HuH-7 (cell line): ENCODE data around the gene KRT9.
"Not testable (repeated sequence)": the region's sequence is repeated elsewhere in the genome, so short reads cannot be mapped to it uniquely, and the experiment has no call there.

Source experiments
- DNase-seq: peaks from one replicate; pipeline ENCODE4 v3.0.0; 2011; ENCODE audit warnings: low spot score

KRT9 gene

DNA sequence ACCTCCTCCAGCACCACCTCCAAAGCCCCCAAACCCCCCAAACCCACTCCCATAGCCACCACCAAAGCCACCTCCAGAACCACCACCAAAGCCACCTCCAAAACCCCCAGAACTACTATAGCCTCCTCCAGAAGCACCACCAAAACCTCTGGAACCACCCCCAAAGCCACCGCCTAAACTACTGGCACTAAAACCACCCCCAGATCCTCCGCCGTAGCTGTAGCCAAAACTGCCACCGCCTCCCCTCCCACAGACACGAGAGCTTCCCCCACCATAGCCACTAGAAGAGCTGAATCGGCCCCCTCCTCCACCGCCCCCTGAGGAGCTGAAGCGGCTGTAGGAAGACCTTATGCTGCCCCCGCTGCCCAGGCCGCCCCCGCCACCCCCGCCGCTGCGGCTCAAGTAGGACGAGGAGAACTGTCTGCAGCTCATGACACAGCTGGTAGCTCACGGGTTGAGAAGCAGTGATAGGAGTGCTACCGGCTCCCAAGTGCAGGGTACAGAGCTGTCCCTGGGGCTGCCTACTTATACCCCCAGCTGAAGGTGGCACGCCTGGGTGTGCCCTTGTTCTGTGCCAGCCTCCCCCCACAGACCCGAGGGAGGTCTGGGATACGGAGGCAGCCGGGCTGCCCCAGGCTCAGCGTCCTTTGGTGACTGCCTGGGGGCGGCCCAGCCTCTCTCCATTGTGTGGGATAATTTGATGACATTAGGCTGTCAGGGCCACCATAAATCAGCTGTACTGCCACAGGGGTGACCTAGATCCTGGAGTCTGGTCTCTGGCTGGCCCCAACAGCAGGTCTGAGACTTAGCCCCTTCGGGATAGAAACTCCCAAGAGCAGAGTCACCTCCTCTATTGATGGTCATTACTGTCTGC lies at the start of gene KRT9:
Gene KRT9, minus strand, starts transcription at position 499 of the 874 bp plus-strand sequence. Its CDS starts 67 bp downstream, at position 432.
- no peak for DNase-seq

- not testable (repeated sequence) for DNase-seq
These were observed 49.6 kb upstream of the KRT9 start for GRCh38 chr17:41621435-41621817.

- DNase-seq: no peak
These were observed 49.0 kb upstream of the KRT9 start for GRCh38 chr17:41620583-41621434.

DNA sequence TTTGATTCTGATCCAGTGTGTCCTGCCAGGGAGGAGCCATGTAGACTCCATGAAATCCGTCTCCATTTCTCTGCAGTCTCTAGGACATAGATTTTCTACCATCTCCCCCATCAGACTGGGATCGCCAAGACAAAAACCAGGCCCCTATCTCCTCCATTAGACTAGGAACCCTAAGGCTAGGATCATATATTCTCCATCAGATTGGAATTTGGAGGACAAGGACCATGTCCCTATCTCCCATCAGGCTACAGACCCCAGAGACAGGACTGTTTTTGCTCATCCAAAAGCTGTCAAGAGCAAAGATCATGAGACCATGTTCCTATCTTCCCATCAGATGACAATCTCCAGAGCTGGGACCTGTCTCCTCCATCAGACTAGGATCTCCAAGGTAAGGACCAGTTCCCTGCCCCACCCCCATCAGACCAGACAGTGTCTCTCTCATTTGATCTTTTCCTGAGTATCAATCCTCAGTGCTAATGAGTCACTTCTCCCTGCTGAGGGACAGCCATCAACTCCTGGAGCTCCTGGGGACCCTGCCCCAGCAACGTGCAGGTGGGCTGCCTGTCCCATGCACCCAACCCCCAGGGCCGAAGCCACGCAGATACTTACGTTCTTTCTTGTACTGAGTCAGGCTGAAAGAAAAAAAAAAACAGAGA lies 48.2 kb upstream of the KRT9 start:
- DNase-seq: not testable (repeated sequence)

DNA sequence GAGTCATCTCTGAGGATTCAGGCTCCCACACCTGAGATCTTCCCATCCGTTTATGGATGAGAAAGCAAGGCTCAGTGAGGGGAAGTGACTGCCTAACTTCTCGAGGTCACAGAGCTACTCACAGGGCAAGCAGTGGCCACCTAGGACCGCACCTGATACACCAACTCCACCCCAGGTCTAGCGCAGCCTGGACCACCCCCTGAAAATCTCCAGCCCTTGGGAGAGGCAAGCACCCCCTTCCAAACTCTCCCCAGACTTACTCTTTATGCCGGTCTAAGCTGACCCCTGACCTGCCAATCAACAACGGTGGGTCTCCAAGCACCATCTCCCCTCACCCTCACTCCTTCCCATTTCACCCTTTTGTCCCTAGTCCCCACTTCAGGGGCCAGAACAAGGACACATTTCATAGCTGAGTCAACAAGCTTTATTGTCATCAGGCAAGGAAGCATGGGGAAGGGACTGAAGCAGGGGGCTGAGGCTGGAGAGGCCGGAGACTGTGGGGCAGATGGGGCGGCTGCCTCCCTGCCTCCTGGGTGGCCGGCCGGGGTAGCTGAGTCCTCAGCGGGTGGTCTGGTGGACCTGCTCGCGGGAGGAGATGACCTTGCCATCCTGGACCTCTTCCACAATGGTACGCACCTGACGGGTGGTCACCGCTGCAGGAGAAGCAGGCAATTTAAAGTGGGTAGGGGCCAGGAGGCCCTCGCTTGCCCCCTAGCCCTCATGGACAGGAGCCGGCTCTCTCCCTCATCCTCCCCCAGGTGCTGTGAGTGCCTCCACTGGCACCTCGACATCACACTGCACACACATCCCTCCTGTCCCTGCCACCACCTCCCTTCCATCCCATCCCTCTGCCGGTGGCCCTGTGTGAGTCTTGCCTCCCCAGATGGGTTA lies 47.4 kb upstream of the KRT9 start:
- no peak for DNase-seq

GRCh38 chr17:41618341-41619035 lies 46.6 kb upstream of the KRT9 start:
- DNase-seq: no peak

- no peak for DNase-seq
These were observed 45.8 kb upstream of the KRT9 start for GRCh38 chr17:41617698-41618097.

GRCh38 chr17:41617136-41617535 lies 45.3 kb upstream of the KRT9 start:
- DNase-seq: no peak

DNA sequence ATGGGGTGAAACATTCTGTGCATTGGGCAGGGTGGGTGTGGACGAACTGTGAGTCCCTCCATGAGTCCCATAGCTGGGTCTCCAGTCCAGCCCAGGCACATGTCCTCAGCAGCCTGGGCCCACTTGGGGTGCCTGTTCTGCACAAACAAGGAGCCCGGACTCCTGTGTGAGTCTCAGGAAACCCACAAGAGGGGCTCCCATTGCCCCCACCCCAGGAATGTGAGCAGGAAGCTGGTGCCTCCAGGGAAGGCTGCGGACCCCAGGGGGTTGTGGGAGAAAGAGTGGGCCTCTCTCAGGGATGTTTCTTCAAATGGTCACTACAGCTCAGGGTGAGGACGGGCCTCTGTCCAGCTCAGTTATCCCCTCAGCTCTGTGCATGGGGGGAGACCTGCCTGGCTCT lies 44.6 kb upstream of the KRT9 start:
- not testable (repeated sequence) for DNase-seq

- no peak for DNase-seq
These were observed 43.6 kb upstream of the KRT9 start for GRCh38 chr17:41615454-41615853.

- not testable (repeated sequence) for DNase-seq
These were observed 42.9 kb upstream of the KRT9 start for GRCh38 chr17:41614767-41615166.

DNA sequence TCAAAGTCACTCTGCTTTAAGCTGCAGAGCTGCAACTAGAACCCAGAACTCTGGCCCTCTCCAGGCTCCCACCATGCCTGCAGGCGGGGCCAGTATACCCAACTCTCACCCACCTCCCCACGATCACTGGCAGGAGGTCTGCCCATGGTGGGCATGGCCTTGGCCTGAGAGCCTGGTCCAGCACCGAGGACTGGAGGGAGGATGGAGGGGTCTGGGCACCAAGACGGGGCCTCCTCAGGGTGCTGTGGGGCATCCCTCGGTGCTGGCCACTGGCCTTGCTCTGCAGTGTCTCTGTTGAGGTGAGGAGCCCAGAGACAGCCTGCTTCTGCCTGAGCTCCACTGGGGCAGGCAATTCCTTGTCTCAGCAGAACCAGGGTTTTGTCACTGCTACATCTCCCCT lies 42.2 kb upstream of the KRT9 start:
- no peak for DNase-seq

DNA sequence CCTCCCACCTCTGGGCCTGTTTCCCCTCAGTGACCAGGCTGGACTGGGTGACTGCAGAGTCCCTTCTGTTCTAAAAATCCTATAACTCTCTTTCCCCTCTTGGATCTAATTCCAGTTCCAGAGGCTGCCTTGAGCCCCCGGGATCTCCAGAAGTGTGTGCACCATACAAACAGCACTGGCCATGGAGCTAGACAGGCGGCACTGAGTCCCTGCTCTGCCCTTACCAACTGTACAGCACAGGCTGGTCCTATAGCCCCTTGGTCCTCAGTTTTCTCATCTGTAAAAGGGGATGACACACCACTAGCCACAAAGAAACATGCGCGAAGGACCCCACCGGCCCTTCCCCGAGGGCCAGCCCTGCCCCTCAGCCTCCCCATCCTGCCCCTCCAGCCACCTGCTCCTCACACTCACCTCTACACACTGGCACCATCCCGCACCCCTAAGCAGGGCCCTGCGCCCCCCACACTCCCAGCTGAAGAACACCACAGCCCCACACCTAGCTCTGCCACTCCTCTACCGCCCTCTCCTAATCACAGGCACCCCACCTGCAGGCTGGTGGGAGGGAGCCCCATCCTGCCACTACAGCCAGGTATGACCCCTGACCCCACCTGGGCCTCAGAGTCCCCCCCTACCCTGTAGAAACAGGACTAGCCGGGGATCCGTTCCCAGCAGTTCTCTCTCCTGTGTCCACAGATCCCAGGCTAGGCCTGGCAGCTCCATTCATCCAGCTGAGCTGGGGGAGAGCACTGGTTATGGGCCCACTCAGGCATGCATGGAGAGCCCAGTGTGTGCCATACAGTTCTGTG lies 41.6 kb upstream of the KRT9 start:
- no peak for DNase-seq

GRCh38 chr17:41612376-41613160 lies 40.7 kb upstream of the KRT9 start, which contains the start of gene KRT16:
Gene KRT16, minus strand, starts transcription at chr17:41612767. Its CDS starts 79 bp downstream, at chr17:41612688.
- not testable (repeated sequence) for DNase-seq

GRCh38 chr17:41610965-41611640 lies 39.2 kb upstream of the KRT9 start:
- no peak for DNase-seq

DNA sequence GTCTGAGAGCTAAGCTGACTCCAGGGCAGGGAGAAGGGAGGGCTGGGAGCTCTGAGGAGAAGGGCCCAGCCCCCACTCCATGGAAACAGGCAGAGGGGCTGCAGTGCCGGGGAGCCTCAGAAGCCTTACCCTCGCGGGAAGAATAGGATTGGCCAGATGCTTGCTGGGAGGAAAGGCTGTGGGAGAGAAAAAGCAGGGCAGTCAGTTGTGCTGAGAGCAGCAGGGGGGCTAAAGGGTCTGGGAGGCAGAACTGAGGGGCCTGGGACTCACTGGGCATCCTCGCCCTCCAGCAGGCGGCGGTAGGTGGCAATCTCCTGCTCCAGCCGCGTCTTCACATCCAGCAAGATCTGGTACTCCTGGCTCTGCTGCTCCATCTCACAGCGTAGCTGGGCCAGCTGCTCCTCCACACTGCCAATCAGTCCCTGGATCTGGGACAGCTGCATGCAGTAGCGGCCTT lies 38.2 kb upstream of the KRT9 start:
- DNase-seq: not testable (repeated sequence)

- not testable (repeated sequence) for DNase-seq
These were observed 35.1 kb upstream of the KRT9 start for GRCh38 chr17:41606930-41607329.

DNA sequence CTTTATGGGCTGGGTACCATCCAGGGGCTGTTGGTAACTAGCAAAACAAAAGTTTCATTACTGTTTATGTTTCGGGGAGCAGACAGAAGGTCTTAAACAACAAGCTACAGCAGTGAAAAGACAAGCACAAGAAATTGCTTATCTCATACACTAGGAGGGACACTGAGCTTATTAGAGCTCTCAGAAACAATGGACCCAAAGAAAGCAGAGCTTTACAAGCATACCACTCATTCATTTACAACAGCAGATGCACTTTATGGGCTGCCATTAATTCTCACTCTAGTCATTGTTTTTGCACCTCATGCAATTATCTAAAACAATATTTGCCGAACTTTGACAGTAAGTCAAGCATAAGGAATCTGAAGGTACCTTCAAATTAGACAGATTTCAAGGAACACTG lies 30.7 kb upstream of the KRT9 start:
- no peak for DNase-seq
